ENCODE results near the gene SLC4A8. TPM values are rescaled to one million over a fixed set of nuclear protein-coding genes. Genes with fewer than 3 reads are reported as not detected.

SLC4A8 gene
- total RNA-seq, 1 experiment from 2014 or later, result 26.3 TPM

GRCh38 chr12:51522696-51523095 is 98.1 kb downstream of the SLC4A8 start:
- no peak overlapping the region for H3K27ac Mint-ChIP-seq
- H3K27me3 Mint-ChIP-seq (ENCODE audit: low read depth), result no peaks in the 10 kb centered on the region; the same call in 1 of the 2 replicates
- no CpG with 5 or more reads among the region's 5 CpGs for WGBS (ENCODE audit: extremely low coverage, insufficient read length, low lambda C conversion rate)
- Histone ChIP-seq H3K79me1 (ENCODE audit: insufficient read depth, low read depth, low read length, poor library complexity, severe bottlenecking) (no peaks in the 10 kb centered on the region), H2BK20ac (ENCODE audit: low read depth, low read length, poor library complexity, severe bottlenecking) (no peak overlapping the region), H2BK12ac (ENCODE audit: insufficient read length, low read depth, low read length) (no peak overlapping the region), H4K91ac (ENCODE audit: insufficient read length, low read depth, low read length) (no peak overlapping the region), H3K23me2 (ENCODE audit: insufficient read length, low read depth, low read length, poor library complexity, severe bottlenecking) (no peaks in the 10 kb centered on the region), H2BK120ac (ENCODE audit: low read depth, low read length, poor library complexity, severe bottlenecking) (no peak overlapping the region), H3K27ac (ENCODE audit: insufficient read length, low read depth, low read length) (no peak overlapping the region), H4K20me1 (ENCODE audit: control insufficient read depth, insufficient read depth, insufficient read length) (no peaks in the 10 kb centered on the region), H3K4me1 (ENCODE audit: insufficient read depth, low read length) (no peaks in the 10 kb centered on the region), H3K23ac (ENCODE audit: insufficient read length, low read depth, low read length) (no peak overlapping the region), H3K9ac (ENCODE audit: extremely low read depth, insufficient read length, low read length) (no peak overlapping the region), H3K18ac (ENCODE audit: insufficient read length, low read depth, low read length) (no peak overlapping the region), H4K5ac (ENCODE audit: insufficient read length, low read depth, low read length) (no peak overlapping the region), H3K9me3 (ENCODE audit: control insufficient read depth, low read depth, low read length) (no peaks in the 10 kb centered on the region), H3K4me2 (ENCODE audit: insufficient read depth, insufficient read length, low read length) (no peak overlapping the region), H3K27me3 (ENCODE audit: insufficient read depth, low read length) (no peaks in the 10 kb centered on the region; the same call in 1 of the 2 replicates), H2AK5ac (ENCODE audit: insufficient read length, low read length) (no peak overlapping the region), H3K56ac (ENCODE audit: insufficient read length, low read depth, low read length) (no peak overlapping the region), H2AFZ (ENCODE audit: low read length) (no peak overlapping the region), H4K8ac (replicated peaks; ENCODE audit: insufficient read length, low read depth, low read length) (no peak overlapping the region), H2BK5ac (ENCODE audit: insufficient read length, low read length) (no peak overlapping the region), H3K14ac (ENCODE audit: insufficient read depth, low read length) (no peak overlapping the region), H3K79me2 (ENCODE audit: insufficient read depth, low read length) (no peaks in the 10 kb centered on the region), H2BK15ac (ENCODE audit: low read depth, low read length) (no peak overlapping the region), H3T11ph (ENCODE audit: low read length) (no peak overlapping the region), H3K4ac (ENCODE audit: low read depth, low read length) (no peak overlapping the region)
- no peaks in the 10 kb centered on the region for H3K9me3 Mint-ChIP-seq
- DNase-seq, result no peak
- no peak overlapping the region for H3K4me3 Mint-ChIP-seq
- TF ChIP-seq, protein P1, sequence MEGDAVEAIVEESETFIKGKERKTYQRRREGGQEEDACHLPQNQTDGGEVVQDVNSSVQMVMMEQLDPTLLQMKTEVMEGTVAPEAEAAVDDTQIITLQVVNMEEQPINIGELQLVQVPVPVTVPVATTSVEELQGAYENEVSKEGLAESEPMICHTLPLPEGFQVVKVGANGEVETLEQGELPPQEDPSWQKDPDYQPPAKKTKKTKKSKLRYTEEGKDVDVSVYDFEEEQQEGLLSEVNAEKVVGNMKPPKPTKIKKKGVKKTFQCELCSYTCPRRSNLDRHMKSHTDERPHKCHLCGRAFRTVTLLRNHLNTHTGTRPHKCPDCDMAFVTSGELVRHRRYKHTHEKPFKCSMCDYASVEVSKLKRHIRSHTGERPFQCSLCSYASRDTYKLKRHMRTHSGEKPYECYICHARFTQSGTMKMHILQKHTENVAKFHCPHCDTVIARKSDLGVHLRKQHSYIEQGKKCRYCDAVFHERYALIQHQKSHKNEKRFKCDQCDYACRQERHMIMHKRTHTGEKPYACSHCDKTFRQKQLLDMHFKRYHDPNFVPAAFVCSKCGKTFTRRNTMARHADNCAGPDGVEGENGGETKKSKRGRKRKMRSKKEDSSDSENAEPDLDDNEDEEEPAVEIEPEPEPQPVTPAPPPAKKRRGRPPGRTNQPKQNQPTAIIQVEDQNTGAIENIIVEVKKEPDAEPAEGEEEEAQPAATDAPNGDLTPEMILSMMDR (conservative IDR thresholded peaks at IDR 0.05), result no peak
- H3K36me3 Mint-ChIP-seq (ENCODE audit: insufficient read depth in 1 of 3, low read depth in 3 of 3), result no peaks in the 10 kb centered on the region
- H3K4me1 Mint-ChIP-seq, result peaks cover 2 to 4% of the 10 kb centered on the region in 2 experiments; a peak in 3 of 4 replicates

Measured in H9 (cell line).